Epidermal melanocyte (primary cell): ENCODE results near the gene WDR33.

Source experiments
- DNase-seq: peaks from one replicate; pipeline ENCODE4 v3.0.0; 2011; ENCODE audit warnings: low spot score; ENCODE audit not compliant: insufficient read length

The WDR33 gene

DNA sequence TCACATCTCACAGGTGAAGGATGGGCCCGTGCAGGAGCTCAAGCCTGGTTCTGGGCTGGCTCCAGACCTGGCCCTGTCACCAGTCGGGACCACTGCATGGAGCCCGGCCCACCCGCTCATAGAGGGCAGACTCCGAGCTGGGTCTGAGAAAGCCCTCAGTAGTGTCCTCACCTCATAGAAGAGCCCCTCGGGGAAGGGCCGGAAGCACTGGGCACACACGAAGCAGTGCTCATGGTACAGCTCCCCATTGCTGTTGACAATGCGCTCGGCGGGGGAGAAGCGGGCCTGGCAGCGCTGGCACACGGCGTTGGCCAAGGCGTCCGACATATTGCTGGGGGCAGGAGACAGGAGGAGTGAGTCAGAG is 153.8 kb downstream of the WDR33 start:
- no peak for DNase-seq

DNA sequence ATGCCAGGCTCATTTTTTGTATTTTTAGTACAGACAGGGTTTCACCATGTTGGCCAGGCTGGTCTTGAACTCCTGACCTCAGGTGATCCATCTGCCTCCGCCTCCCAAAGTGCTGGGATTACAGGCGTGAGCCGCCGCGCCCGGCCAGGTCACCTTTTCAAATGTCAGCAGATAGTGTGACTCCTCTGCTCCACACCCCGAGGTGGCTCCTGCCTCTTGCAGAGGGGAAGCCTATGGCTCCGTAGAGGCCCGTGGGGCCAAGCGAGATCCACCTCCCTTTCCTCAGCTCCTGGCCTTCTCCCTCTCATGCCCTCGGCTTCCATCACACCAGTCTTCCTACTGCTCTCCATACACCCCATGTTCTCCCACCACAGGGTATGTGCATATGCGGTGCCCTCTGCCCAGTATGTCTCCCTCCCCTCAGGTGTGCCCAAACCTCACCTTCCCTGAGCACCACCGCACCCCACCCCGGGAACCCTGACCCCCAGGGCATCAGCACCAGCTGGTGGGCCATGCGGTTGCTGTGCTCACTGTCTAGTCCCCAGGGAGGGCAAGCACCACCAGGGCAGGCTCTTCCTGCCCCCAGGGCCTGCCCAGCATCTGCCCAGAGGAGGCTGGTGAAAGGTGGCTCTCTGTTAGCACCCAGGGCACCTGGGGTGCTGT is 154.3 kb downstream of the WDR33 start:
- no peak for DNase-seq

DNA sequence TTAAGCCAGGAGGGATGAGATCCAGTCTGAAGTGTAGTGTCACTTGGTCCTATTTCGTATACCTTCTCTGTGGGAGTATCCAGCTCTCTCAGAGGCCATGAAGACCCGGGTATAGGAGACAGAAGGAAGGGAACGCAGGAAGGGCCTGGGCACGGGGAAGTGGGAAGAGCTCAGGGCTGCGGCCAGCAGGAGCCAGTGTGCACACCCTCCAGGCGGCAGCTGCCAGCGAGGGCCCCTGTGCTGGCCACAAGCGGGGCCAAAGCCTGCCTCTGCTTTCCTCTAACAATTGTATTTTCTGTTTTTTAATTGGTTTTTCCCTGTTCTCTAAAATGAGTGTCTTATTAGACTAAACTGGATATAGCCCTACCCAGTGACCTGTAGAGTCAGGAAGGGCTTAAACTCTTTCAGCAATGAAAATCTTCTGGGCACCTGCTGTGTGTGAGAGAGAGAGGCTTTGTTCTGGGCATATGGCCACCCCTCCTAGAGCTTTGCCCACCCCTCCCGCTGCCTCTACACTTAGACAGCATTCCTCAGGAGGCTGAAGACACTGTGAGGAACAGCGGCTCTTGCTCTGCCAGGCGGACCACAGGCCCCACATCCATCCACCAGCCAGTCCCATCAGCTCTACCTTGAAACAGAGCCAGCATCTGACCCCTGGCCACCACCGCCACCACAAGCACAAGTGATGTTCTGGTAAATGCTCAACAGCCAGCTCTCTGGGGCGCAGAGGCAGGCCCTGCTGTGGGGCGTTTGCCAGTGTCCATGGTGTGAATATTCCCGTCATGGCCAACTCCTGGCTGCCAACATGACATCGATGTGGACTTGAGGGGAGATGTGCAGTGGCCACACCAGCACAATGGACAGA is 155.5 kb downstream of the WDR33 start:
- no peak for DNase-seq

DNA sequence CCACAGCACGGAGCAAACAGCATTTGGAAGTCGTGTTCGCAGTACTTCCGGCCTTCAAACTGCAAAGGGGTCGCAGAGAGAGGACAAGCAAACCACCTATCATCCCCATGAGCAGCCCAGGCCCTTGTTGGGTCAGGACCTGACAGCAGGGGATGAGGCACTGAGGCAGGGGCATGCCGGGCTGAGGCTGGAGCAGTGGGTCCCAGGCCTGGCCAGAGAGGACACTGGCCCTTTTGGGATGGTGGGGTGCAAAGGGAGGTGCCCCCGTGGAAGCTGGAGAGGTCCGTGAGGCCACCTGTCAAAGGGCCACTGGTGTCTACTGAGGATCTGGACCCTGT is 156.2 kb downstream of the WDR33 start:
- DNase-seq = no peak

DNA sequence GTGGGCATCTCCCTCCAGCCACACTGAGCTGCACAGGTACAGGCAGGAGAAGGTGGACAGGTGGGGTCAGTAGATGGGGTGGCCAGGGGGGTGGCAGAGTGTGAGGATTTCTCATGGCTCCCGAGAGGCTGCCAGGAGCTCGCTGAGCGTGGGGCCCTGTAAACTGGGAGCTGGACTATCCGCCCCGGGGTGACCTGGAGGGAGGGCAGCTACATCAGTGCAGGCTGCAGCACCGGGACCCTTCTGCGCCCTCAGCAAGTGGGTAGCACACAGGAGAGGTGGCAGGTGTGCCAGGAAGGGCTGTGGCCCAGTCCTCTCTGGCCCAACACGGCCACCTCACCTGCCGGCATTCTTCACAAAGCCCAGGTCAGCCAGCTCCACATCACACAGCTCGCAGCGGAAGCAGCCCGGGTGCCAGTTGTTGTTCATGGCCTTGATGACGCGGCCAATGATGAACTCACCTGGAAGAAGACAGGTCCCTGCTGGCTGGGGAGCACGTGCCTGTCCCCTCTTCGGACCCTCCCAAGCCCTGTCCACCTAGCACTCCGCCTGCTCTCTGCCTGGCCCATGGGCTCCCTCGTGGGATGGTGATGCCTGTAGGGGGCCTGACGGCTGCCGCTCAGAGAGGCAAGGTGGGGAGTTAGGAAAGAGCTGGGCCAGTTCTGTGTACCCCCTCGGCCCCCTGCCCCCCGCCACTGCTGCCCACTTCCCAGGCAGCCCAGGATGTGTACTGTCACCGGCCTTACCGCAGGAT is 156.7 kb downstream of the WDR33 start:
- DNase-seq = no peak

DNA sequence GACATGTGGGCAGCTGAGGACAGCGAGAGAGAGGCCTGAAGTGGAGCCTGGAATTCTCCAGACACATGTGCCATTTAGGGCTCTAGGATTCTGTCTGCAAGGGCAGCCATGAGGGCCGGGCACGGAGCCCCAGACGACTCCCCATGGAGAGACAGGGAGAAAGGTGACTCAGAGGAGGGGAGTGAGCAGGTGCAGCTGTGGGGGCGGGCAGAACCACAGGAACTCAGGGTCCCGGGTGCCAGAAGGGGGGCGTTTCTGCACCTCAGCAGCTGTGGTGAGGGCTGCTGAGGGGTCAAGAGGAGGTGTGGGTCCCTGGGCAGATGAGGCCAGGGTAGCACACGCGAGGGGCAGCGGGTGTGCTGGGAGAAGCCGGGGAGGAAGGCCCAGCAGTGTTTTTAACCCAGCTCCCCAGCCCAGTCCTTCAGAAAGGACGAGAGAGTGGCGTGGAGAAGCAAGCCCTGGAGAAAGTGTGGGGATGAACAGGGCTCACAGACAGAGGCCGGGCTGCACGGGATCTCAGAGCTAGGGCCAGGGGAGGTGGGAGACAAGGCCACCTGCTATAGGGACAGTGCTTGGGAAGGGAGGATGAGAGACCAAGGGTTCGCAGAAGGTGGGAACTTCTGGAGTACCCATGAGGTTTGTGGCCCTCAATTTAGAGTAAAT is 157.4 kb downstream of the WDR33 start:
- DNase-seq = no peak

DNA sequence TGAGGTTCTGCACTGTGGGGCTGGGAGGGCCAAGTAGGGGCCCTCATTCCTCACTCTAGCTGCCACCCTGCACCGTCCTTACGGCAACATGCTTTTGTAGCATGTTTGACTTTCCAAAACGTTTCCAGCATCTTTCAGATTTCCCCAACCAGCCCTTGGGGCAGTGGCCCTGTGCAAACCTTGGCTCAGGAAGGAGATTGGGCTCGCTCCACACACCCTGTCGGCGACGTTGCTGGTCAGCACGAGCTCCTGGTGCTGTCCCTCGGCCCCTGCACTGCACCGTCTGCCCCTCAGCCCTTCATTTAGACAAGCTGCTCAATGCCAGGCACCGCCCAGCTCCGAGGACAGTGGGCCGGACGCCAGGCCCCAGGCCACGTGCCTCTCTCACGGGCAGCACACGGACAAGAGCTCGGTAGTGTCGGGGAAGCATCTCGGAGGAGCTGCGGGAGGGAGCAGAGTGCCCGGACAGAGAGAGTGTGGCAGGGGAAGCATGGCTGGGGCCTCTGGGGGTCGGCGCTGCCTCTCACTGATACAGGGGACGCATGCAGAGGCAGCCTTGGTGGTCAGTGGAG is 158.1 kb downstream of the WDR33 start:
- DNase-seq = no peak

DNA sequence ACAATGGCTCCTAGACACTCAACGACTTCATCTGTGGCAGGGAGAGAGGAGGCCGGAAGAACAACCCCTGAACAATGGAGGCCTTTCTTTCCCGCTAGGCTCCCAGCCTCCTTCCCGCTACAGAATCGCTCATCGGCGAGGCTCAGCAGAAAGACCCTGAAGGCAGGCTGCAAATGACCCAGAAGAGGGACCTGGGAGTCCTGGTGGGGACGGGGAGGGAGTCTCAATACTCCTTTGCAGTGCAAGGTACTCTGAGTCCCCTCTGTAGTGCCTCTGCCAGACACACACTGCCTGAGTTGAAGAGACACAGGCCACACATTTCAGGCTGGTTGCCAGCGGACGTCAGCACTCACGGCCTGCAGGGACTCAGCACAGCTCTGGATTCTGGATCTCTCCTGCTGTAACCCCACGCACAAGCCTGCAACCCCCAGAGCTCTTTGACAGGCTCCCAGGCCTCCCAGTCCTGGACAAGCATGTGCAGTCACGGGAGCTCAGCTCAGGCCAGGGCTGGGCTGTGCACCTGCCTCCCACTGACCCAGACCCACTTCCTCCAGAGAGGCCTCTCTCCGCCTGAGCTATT is 158.9 kb downstream of the WDR33 start:
- no peak for DNase-seq

DNA sequence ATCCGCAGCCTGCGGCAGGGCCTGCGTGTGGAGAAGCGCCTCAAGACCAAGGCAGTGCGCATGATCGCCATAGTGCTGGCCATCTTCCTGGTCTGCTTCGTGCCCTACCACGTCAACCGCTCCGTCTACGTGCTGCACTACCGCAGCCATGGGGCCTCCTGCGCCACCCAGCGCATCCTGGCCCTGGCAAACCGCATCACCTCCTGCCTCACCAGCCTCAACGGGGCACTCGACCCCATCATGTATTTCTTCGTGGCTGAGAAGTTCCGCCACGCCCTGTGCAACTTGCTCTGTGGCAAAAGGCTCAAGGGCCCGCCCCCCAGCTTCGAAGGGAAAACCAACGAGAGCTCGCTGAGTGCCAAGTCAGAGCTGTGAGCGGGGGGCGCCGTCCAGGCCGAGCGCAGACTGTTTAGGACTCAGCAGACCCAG is 159.6 kb downstream of the WDR33 start:
- DNase-seq = no peak
